ENCODE measurements around the gene TRPV3.

- TF ChIP-seq CTCF (IDR thresholded peaks at IDR 0.05), result no peak
- TF ChIP-seq POLR2A (IDR thresholded peaks at IDR 0.05), result no peak
Measured at GRCh38 chr17:3524024-3524423, 33.6 kb downstream of the TRPV3 start.

Data from lower leg skin (tissue), 3 donors.